Karpas-422 (cell line): ENCODE results near the gene PIGC. TPM values are rescaled to one million over a fixed set of nuclear protein-coding genes. Genes with fewer than 3 reads are reported as not detected.

Source experiments
- DNase-seq: peaks from one replicate; pipeline ENCODE4 v3.0.0-alpha.2; 2015
- H2AFZ ChIP-seq: fragments of 200-600 bp; sonication (generic); 2 replicates; pipeline ENCODE4 v1.6.1; 2014; ENCODE audit warnings: antibody characterized with exemption, low read length, mixed read lengths
- H3K27ac ChIP-seq: fragments of 200-600 bp; sonication (generic); 2 replicates; pipeline ENCODE4 v1.5.1; 2014; ENCODE audit warnings: mild to moderate bottlenecking, low read length, moderate library complexity
- H3K27me3 ChIP-seq: fragments of 200-600 bp; sonication (generic); 2 replicates; pipeline ENCODE4 v1.6.1; 2014; ENCODE audit warnings: low read length, mixed read lengths
- H3K36me3 ChIP-seq: fragments of 200-600 bp; sonication (generic); 2 replicates; pipeline ENCODE4 v1.6.1; 2014; ENCODE audit warnings: low read length, mixed read lengths; ENCODE audit not compliant: insufficient read depth
- H3K4me1 ChIP-seq: fragments of 200-600 bp; sonication (generic); 2 replicates; pipeline ENCODE4 v1.6.1; 2014; ENCODE audit warnings: mild to moderate bottlenecking, low read length, mixed read lengths
- H3K4me2 ChIP-seq: fragments of 200-600 bp; sonication (generic); 2 replicates; pipeline ENCODE4 v1.6.1; 2014; ENCODE audit warnings: low read length, low read depth, mild to moderate bottlenecking; ENCODE audit not compliant: poor library complexity, severe bottlenecking
- H3K4me3 ChIP-seq: fragments of 200-600 bp; sonication (generic); 2 replicates; pipeline ENCODE4 v1.5.1; 2014; ENCODE audit warnings: mild to moderate bottlenecking, antibody characterized with exemption, low read length, mixed read lengths
- H3K79me2 ChIP-seq: fragments of 200-600 bp; sonication (generic); 2 replicates; pipeline ENCODE4 v1.6.1; 2014; ENCODE audit warnings: mild to moderate bottlenecking, low read length, mixed read lengths
- H3K9ac ChIP-seq: fragments of 200-600 bp; sonication (generic); 2 replicates; pipeline ENCODE4 v1.6.0; 2014; ENCODE audit warnings: low read length
- H3K9me2 ChIP-seq: fragments of 200-600 bp; sonication (generic), shearing (Covaris generic); replicated peaks from 2 replicates; pipeline ENCODE4 v1.6.0; 2014; ENCODE audit warnings: mild to moderate bottlenecking, low read length, moderate library complexity; ENCODE audit not compliant: insufficient read depth
- H3K9me3 ChIP-seq: fragments of 300-700, 200-600 bp; sonication (generic); 2 replicates; pipeline ENCODE4 v1.6.1; 2014; ENCODE audit warnings: low read length, mixed read lengths
- H4K20me1 ChIP-seq: fragments of 200-600 bp; sonication (generic); 2 replicates; pipeline ENCODE4 v1.6.1; 2014; ENCODE audit warnings: mild to moderate bottlenecking, antibody characterized with exemption, low read length, low read depth; ENCODE audit not compliant: insufficient read depth
- total RNA-seq: library from RNA; depleted of rRNA; stranded (reverse); fragments of >200 nt; shearing (Covaris generic); gene quantifications from 2 replicates; pipeline ENCODE4 v1.2.3, GENCODE V29; 2014; ENCODE audit warnings: low replicate concordance

Gene PIGC
- total RNA-seq, 1 experiment from 2014 or later = 24.7 TPM

DNA sequence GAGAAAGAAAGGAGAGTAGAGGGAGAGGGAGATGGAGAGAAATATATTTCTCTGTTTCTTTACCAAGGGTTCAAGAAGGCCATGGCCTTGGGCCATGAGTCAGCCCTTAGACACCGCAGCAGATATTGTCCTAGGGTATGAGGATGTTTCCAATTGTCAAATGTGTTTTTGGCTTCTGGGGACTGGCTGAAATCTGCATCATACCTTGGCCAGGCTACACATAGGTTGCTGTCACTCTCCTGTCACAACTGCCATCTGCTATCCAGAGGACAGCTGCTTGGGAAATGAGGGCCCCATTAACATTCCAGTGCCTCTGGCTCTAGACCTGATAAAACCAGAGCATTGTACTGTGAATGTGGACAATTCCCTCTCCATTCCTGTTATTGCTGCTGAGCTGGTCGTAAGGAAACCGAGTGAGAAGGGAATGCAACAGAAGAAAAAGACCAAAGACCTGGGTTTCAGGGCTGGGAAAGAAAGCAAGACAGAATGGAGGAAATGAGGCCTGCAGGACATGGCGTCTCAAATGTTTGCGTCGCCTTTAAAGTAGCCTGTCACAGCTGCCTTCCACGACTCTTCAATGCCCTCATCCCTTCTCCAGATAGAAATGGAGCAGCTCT is 8.8 kb upstream of the PIGC start:
- Histone ChIP-seq H3K4me1 (peaks cover 7% of the 10 kb centered on the region), H3K4me2 (no peak overlapping the region), H3K27me3 (no peaks in the 10 kb centered on the region), H2AFZ (no peak overlapping the region), H3K4me3 (no peak overlapping the region), H3K9ac (no peak overlapping the region), H3K9me2 (no peaks in the 10 kb centered on the region), H3K79me2 (no peaks in the 10 kb centered on the region), H3K9me3 (no peaks in the 10 kb centered on the region), H3K36me3 (no peaks in the 10 kb centered on the region), H4K20me1 (no peaks in the 10 kb centered on the region), H3K27ac (no peak overlapping the region)
- no peak for DNase-seq

DNA sequence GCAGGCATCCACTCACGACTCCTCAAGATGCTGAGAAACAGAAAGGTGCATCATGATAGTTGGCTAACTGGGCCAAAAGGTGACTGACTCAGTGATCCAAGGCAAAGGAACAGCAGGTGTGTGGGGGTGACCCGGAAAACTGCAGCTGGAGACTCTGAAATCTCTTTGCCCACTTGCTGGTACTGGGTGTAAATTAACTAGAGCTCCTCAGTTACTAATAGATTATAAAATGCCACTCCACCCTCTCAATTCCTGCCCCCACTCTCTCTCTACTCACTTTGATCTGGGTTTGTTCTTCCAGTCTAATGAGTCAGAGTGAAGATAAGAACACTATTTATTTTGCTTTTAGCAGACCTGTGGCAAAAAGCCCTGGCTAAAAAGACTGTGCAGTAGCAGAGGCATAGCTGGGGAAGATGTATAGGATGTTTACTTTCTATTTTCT is 7.2 kb upstream of the PIGC start:
- peak overlapping the region; percentile 89; the same call in 1 of the 2 replicates for H2AFZ ChIP-seq

DNA sequence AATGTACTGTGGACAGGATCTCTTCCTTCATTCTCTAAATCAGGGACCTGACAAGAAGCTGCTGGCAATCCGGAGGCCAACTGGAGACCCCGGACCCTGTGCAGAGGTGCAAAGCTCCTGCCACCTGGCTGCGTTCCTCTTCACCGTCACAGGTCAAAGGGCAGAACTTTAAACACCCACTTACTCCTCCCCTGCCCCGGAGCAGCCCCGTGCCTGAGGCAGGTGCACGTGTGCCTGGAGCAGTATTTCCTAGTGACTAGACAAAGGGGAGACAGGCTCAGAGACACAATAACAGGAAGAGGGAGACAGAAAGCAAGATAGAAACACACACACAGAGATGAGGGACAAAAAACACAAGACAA is 6.6 kb upstream of the PIGC start:
- H3K79me2 ChIP-seq = no peaks in the 10 kb centered on the region
- no peaks in the 10 kb centered on the region for H3K9me2 ChIP-seq
- peak overlapping the region; percentile 49; the same call in 1 of the 2 replicates for H3K9ac ChIP-seq
- no peaks in the 10 kb centered on the region for H3K9me3 ChIP-seq
- peak overlapping the region; percentile 54 for H3K4me2 ChIP-seq
- H3K27me3 ChIP-seq = no peaks in the 10 kb centered on the region
- H4K20me1 ChIP-seq = no peaks in the 10 kb centered on the region
- peaks cover 7% of the 10 kb centered on the region for H3K4me1 ChIP-seq
- H3K36me3 ChIP-seq = no peaks in the 10 kb centered on the region
- no peak overlapping the region for H3K27ac ChIP-seq
- peak overlapping the region; percentile 89 for H2AFZ ChIP-seq
- no peak for DNase-seq
- no peak overlapping the region for H3K4me3 ChIP-seq

More for the DNA sequence above, 7.2 kb upstream of the PIGC start:
- Histone ChIP-seq H3K4me1 (peaks cover 7% of the 10 kb centered on the region), H3K9me3 (no peaks in the 10 kb centered on the region), H3K4me2 (no peak overlapping the region), H3K9ac (no peak overlapping the region), H3K27ac (no peak overlapping the region), H3K9me2 (no peaks in the 10 kb centered on the region), H3K36me3 (no peaks in the 10 kb centered on the region), H3K4me3 (no peak overlapping the region), H4K20me1 (no peaks in the 10 kb centered on the region), H3K27me3 (no peaks in the 10 kb centered on the region), H3K79me2 (no peaks in the 10 kb centered on the region)
- no peak for DNase-seq

DNA sequence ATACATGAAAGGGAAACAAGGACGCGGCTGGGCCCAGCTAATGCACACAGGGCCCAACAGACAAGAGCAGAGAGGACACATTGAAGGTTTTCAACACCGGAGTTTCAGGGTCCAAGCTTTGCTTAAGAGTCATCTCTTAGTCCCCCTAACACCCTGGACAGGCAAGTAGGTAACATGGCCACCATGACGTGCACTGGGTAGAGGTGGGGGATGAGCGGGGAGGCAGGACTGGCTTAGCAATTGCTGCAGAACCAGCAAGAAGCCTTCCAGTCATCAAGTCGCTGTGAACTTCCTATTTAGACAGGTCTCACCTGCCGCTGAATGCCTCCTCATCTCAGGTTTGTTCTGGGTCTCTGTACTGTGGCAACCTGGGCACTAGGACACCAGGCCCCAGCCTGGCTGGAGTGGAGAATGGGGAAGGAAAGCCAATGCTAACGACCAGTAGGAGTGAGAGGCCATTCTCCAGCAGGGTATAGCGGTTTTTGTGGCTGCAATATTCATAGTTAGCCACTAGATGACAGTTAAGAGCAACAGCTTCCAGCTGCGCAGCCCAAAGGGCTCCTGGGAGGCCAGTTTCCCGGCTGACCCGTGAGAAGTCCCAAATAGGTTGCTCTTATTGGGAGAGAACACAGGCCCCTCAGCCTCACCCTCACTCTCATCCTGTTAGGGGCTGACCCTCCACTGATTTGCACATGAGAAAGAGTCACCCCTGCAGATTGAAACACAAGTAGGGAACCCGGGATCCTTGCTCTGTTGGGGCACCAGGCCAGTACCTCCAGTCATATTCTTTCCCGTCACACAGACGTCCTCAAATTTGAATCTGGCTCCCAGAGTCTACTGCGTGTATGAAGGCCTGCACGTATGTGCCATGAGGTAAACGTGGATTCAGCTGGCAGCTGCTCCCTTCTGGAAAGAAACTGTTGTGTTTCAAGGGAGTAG is 6.0 kb upstream of the PIGC start:
- Histone ChIP-seq H2AFZ (peak overlapping the region; percentile 89), H3K9ac (peak overlapping the region; percentile 49; the same call in 1 of the 2 replicates), H4K20me1 (no peaks in the 10 kb centered on the region), H3K79me2 (no peaks in the 10 kb centered on the region), H3K9me3 (no peaks in the 10 kb centered on the region), H3K4me3 (no peak overlapping the region), H3K27me3 (no peaks in the 10 kb centered on the region), H3K4me2 (peak overlapping the region; percentile 54), H3K9me2 (no peaks in the 10 kb centered on the region), H3K27ac (no peak overlapping the region), H3K4me1 (peaks cover 7% of the 10 kb centered on the region), H3K36me3 (no peaks in the 10 kb centered on the region)
- peak; percentile 84 for DNase-seq

DNA sequence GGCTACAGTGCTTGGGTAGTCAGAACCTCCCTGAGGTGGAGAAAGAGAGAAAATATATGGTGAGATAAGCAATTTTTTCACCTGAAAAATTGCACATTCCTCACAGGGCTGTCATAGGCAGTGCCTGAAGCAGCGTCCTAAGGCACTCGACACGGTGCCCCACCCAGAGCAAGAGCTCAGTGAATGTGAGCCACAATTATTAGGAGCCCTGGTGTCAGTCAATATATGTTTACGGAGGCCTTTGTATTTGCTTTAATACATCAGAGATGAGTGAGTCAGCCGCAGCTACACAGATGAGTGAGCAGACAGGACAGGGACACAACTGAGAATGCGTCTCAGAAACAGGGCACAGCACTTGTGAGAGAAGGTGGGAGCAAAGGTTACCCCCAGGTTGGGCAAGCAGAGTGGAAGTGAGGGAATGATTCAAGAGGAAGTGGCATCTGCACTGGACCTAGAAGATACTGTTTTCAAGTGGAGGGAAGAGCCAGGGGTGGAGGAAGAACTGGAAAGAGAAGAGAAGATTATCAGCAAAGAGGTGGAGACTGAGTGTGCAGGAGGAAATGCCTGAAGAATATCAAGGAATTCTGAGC is 5.2 kb upstream of the PIGC start:
- no peak overlapping the region for H2AFZ ChIP-seq
- no peak overlapping the region for H3K27ac ChIP-seq
- H3K4me1 ChIP-seq = peaks cover 12% of the 10 kb centered on the region
- no peaks in the 10 kb centered on the region for H3K79me2 ChIP-seq
- no peak overlapping the region for H3K9ac ChIP-seq
- no peaks in the 10 kb centered on the region for H3K27me3 ChIP-seq
- H4K20me1 ChIP-seq = no peaks in the 10 kb centered on the region
- no peak for DNase-seq
- H3K4me2 ChIP-seq = no peak overlapping the region
- no peaks in the 10 kb centered on the region for H3K36me3 ChIP-seq
- no peaks in the 10 kb centered on the region for H3K9me3 ChIP-seq
- H3K9me2 ChIP-seq = no peaks in the 10 kb centered on the region
- no peak overlapping the region for H3K4me3 ChIP-seq

DNA sequence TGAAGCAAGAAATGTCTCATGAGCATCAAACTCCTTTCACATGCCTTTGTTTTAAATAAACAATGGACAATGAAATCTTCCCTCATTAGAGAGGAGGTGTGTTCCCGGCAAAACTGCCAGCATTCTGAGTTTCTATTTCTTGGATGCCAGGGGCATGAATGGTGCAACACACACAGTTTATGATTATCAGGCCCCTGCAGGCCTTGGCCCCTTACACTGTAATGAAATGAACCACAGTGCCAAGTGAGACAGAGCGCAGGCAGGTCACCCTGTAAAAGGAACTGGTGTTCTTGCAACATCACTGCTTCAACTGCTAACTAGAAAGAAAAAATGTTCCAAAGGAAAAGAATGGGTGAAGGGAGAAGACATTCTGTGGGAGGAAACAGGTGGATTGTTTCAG is 3.8 kb upstream of the PIGC start:
- H3K9me2 ChIP-seq = no peaks in the 10 kb centered on the region
- H3K4me1 ChIP-seq = peaks cover 19% of the 10 kb centered on the region
- H3K36me3 ChIP-seq = no peaks in the 10 kb centered on the region
- H3K4me2 ChIP-seq = no peak overlapping the region
- DNase-seq = no peak
- H3K4me3 ChIP-seq = no peak overlapping the region
- no peak overlapping the region for H3K9ac ChIP-seq
- no peak overlapping the region for H3K27ac ChIP-seq
- no peak overlapping the region for H2AFZ ChIP-seq
- H3K9me3 ChIP-seq = no peaks in the 10 kb centered on the region
- no peaks in the 10 kb centered on the region for H4K20me1 ChIP-seq
- peaks cover 11% of the 10 kb centered on the region for H3K79me2 ChIP-seq
- no peaks in the 10 kb centered on the region for H3K27me3 ChIP-seq

DNA sequence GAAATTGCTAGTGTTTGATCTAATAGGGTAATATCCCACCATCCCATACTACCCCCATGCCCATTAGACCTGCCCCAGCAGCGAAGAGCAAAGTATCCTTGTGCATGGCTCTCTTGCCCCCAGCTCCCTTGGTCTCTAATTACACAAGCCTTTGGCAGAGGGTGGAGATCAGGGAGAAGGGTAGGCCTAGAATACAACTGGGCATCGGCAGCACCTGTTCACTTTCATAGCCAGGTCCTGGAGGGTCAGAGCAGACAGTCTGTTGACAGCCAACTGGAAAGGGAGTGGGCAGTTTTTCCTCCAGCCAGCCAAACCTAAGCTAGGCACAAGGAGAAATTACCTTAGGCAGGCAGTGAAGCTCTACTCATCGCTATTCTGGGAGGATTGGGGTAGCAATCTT is 2.7 kb upstream of the PIGC start:
- H3K36me3 ChIP-seq = no peaks in the 10 kb centered on the region
- H3K79me2 ChIP-seq = peaks cover 20% of the 10 kb centered on the region
- peaks cover 22% of the 10 kb centered on the region for H3K4me1 ChIP-seq
- H3K27ac ChIP-seq = no peak overlapping the region
- no peaks in the 10 kb centered on the region for H3K27me3 ChIP-seq
- H3K4me2 ChIP-seq = no peak overlapping the region
- no peak overlapping the region for H3K4me3 ChIP-seq
- H3K9ac ChIP-seq = no peak overlapping the region
- no peak overlapping the region for H2AFZ ChIP-seq
- no peaks in the 10 kb centered on the region for H3K9me2 ChIP-seq
- H3K9me3 ChIP-seq = no peaks in the 10 kb centered on the region
- 0 out of 2 replicates have a peak, but pooled peaks cover 2% of the 10 kb centered on the region for H4K20me1 ChIP-seq
- DNase-seq = no peak
